ENCODE data around the gene ARRDC2.

The ARRDC2 gene

DNA sequence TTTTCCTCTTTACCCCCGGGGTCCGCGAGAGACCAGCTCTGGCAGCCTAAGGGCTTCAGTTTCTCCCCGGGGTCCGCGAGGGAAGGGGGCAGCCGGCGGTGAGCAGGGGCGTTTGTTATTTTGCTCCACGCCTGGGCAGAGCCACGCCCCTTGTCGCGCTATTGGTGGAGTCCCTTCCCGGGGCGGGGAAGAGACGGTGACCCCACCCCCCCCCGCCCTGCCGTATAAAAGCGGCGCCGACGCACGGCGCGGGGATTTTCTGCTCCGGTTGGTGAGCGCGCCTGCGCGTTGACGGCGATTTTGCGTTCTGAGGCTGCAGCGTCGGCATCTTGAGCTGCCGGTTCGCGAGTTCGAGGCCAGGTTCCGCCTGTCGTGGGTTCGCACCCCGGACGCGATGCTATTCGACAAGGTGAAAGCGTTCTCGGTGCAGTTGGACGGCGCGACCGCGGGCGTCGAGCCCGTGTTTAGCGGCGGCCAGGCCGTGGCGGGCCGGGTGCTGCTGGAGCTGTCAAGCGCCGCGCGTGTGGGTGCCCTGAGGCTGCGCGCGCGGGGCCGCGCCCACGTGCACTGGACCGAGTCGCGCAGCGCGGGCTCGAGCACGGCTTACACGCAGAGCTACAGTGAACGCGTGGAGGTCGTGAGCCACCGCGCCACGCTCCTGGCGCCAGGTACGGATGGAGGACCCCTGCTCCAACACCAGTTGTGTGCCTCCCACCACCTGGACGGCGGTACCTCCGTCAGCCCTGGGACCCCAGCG is at the start of gene ARRDC2:
Gene ARRDC2, plus strand, starts transcription at position 254 of the 757 bp plus-strand sequence. Its CDS starts 141 bp downstream, at position 395.
- TF ChIP-seq, protein P1, sequence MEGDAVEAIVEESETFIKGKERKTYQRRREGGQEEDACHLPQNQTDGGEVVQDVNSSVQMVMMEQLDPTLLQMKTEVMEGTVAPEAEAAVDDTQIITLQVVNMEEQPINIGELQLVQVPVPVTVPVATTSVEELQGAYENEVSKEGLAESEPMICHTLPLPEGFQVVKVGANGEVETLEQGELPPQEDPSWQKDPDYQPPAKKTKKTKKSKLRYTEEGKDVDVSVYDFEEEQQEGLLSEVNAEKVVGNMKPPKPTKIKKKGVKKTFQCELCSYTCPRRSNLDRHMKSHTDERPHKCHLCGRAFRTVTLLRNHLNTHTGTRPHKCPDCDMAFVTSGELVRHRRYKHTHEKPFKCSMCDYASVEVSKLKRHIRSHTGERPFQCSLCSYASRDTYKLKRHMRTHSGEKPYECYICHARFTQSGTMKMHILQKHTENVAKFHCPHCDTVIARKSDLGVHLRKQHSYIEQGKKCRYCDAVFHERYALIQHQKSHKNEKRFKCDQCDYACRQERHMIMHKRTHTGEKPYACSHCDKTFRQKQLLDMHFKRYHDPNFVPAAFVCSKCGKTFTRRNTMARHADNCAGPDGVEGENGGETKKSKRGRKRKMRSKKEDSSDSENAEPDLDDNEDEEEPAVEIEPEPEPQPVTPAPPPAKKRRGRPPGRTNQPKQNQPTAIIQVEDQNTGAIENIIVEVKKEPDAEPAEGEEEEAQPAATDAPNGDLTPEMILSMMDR (IDR thresholded peaks at IDR 0.05; ENCODE audit: low read length, missing control alignments): no peak
- H3K4me3 ChIP-seq (replicated peaks; ENCODE audit: low read depth, low read length): peak within 1 kb of the TSS; percentile 55
- peak; percentile 92 for DNase-seq (ENCODE audit: low read depth)

DNA sequence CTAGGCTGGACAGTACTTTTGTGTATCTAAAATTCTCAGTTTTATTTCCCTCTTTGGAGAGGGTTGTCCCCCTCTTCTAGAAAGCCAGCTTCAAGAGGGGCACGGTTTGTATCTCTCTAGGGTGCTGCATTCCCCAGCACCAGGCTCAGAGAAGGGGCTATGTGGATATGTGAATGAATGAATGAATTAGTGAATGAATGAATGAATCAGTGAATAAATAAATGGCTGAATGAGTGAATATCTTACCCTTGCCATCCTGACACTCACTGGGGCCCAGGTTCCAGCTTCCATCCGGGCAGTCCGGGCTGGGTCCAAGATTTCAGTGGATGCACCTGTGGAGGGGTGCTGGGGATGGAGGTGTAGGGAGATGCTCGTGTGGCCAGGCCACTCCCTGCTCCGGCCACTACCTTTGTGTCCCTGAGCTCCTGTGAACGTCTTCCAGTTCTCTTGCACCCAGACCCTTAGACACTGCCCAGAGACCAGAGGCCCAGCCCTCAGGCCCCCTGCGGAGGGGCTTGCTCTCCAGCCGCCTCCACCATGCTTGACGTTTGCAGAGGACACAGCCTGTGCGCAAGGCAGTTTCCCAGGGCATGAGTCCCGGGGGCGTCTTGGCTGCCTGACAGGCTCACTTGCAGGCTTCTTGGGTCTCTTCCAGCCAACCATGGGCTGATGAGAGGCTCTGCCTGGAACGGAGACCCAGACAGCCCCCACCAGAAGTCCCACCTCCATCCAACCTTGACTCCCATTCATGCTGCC is 43.9 kb upstream of the ARRDC2 start:
- no peak for DNase-seq (ENCODE audit: low read depth)
- TF ChIP-seq, protein P1 (IDR thresholded peaks at IDR 0.05; ENCODE audit: low read length, missing control alignments): no peak
- no peak overlapping the region for H3K4me3 ChIP-seq (replicated peaks; ENCODE audit: low read depth, low read length)

DNA sequence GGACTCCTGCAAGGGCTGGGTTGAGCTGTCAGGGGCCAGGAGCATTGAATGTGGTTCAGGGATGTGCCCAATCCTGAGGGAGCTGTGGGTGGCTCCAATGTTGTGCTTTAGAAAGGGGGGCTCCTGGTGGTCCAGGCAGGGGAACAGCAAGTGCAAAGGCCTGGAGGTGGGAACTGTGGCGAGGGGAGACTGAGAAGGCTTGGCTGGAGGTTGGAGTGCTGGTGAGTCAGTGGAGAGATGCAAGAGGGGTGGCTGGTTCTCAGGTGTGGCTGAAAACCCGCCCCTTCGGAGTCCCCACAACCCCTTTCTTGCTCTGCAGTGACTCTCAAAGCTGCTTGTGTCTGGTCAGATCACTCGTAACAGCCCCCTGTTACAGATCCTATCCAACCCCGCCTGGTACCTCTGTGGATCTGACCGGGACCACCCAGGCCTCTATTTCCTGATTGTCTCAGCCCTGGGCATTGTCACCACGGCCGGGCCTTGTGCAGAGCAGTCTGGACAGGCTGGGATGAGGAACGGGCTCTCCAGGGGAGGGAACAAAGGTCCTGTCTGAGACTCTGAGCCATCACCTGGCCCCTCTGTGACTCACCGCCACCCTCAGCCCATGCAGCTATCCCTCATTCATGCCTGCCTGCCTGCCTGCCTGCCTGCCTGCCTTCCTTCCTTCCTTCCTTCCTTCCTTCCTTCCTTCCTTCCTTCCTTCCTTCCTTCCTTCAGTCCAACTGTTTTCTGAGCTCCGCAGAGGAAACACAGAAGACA is 42.4 kb upstream of the ARRDC2 start:
- DNase-seq (ENCODE audit: low read depth): no peak
- TF ChIP-seq, protein P1 (IDR thresholded peaks at IDR 0.05; ENCODE audit: low read length, missing control alignments): no peak
- no peak overlapping the region for H3K4me3 ChIP-seq (replicated peaks; ENCODE audit: low read depth, low read length)

DNA sequence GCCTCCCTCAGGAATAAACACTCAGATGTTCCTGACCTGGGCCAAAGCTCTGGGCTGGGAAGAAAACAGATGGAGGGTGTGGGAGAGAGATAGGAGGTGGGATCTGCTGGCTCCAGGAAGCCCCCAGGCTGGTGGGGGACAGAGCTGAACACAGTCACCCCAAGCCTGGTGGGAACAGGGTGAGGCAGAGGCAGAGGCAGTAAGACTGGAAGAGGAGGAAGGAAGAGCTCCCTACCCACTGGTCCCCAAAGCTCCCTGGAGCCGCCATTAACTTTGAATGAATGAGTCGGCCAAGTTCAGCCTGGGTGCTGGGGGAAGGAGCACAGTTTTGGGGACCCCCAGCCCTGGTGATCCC is 41.9 kb upstream of the ARRDC2 start:
- no peak overlapping the region for H3K4me3 ChIP-seq (replicated peaks; ENCODE audit: low read depth, low read length)
- no peak for DNase-seq (ENCODE audit: low read depth)
- TF ChIP-seq, protein P1 (IDR thresholded peaks at IDR 0.05; ENCODE audit: low read length, missing control alignments): no peak

DNA sequence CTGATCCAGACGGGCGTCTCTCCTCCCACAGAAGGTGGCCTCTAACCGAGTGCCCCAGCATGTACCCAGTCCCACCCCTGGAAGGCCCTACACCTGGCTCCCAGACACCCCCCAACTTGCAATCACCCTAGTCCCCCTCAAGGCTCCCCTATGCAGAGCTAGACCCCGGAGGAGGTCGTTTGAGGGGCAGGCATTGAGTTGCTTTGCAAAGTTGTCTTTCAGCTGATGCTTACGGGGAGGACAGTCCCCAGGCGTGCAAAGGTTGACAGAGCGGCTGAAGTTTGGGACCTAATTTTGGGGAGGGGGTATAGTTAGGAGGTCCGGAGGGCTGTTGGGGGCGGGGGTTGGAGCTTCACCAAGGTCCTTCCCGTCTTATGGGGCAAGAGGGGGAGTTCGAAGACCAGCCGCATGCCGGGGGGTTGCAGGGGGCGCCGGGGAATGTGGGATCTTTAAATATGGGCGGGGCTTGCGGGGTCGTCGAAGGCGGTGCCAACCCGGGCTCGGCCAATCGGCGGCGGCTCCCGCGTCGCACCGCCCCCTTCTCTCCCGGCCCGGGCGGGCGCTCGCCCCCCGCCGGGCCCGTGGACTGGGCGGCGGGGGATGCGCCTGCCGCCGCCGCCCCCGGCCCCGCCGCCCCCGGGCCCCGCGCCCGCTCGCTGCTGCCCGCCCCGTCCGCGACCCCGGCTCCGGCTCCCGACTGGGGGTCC is 41.3 kb upstream of the ARRDC2 start, which contains the start of gene KCNN1:
Gene KCNN1, plus strand, starts transcription at position 558 of the 707 bp plus-strand sequence. CDS start 6,782 bp downstream, outside the sequence.
- TF ChIP-seq, protein P1 (IDR thresholded peaks at IDR 0.05; ENCODE audit: low read length, missing control alignments): no peak
- DNase-seq (ENCODE audit: low read depth): no peak
- H3K4me3 ChIP-seq (replicated peaks; ENCODE audit: low read depth, low read length): peak within 1 kb of the TSS; percentile 19
